Ishikawa (cell line): ENCODE results near the gene TRH.

Source experiments
- CEBPB ChIP-seq: IDR thresholded peaks from 2 replicates; pipeline ENCODE4 v1.6.1; 2012
- CREB1 ChIP-seq: IDR thresholded peaks from 2 replicates; pipeline ENCODE4 v1.6.1; 2012; ENCODE audit warnings: low read depth
- EGR1 ChIP-seq: IDR thresholded peaks from 2 replicates; pipeline ENCODE4 v1.6.1; 2012
- EP300 ChIP-seq: IDR thresholded peaks from 2 replicates; pipeline ENCODE4 v1.6.1; 2012; ENCODE audit warnings: borderline replicate concordance
- FOXM1 ChIP-seq: IDR thresholded peaks from 2 replicates; pipeline ENCODE4 v1.6.1; 2012; ENCODE audit warnings: low read depth, borderline replicate concordance
- NFIC ChIP-seq: IDR thresholded peaks from 2 replicates; pipeline ENCODE4 v1.6.1; 2012
- RAD21 ChIP-seq: IDR thresholded peaks from 2 replicates; pipeline ENCODE4 v1.6.1; 2012; ENCODE audit warnings: low read depth
- TAF1 ChIP-seq: IDR thresholded peaks from 2 replicates; pipeline ENCODE4 v1.6.1; 2012; ENCODE audit warnings: low read depth, mild to moderate bottlenecking
- TCF12 ChIP-seq: IDR thresholded peaks from 2 replicates; pipeline ENCODE4 v1.6.1; 2012; ENCODE audit warnings: low read depth
- TEAD4 ChIP-seq: IDR thresholded peaks from 2 replicates; pipeline ENCODE4 v1.6.1; 2012
- YY1 ChIP-seq: IDR thresholded peaks from 2 replicates; pipeline ENCODE4 v1.6.1; 2012; ENCODE audit warnings: low read depth
- ZBTB7A ChIP-seq: IDR thresholded peaks from 2 replicates; pipeline ENCODE4 v1.6.1; 2012; ENCODE audit warnings: low read depth
- TF ChIP-seq, protein P1 (sequence below): IDR thresholded peaks from 2 replicates; pipeline ENCODE4 v1.6.1; 2012
- TF ChIP-seq, protein P2 (sequence below): IDR thresholded peaks from 2 replicates; pipeline ENCODE4 v1.6.1; 2012
- TF ChIP-seq, protein P3 (sequence below): IDR thresholded peaks from 2 replicates; pipeline ENCODE4 v1.6.1; 2012; ENCODE audit warnings: low read depth, mild to moderate bottlenecking

Gene TRH

DNA sequence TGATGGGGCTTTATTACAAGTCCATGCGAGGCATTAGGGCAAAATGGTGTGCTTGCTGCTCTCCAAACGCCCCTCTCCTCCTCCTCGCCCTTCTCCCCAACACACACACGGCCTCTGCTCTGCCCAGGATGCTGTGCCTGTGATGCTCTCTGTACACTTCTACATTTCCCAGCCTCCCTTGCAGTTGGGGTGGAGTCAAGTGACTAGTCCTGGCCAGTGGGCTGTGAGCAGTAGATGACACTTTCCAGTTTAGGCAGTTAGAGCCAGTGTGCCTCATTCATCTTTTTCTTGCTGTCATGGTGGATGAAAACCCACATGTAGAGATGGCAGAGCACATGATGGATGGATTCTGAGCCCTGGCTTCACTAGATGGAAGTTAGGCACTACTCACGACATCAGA lies 5.4 kb downstream of the TRH start:
- no peak for TF ChIP-seq FOXM1
- TF ChIP-seq TAF1: no peak
- TF ChIP-seq, protein P1, sequence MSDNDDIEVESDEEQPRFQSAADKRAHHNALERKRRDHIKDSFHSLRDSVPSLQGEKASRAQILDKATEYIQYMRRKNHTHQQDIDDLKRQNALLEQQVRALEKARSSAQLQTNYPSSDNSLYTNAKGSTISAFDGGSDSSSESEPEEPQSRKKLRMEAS: no peak
- no peak for TF ChIP-seq EGR1
- no peak for TF ChIP-seq NFIC
- TF ChIP-seq CREB1: no peak
- no peak for TF ChIP-seq EP300
- TF ChIP-seq CEBPB: no peak
- TF ChIP-seq ZBTB7A: no peak
- TF ChIP-seq TCF12: no peak
- no peak for TF ChIP-seq YY1

DNA sequence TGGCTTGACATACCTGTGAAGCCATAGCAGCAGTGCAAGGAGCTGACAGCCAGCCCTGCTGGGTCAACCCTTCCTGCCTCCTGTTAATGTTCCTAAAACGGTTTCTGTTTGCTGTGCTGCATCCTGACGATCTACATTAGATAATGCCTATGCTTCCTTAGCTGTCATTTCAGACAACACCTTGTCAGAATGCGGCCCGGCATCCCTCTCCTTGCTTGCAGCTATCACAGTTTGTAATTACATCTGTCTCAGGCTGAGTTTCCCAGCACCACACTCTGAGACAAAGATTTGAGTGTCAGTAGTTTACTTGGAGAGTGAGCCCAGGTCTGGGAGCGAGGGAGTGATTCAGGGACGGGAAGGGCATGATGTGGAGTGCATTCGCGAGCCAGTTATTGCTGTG lies 9.0 kb downstream of the TRH start:
- no peak for TF ChIP-seq RAD21
- no peak for TF ChIP-seq EP300
- no peak for TF ChIP-seq FOXM1
- TF ChIP-seq, protein P2, sequence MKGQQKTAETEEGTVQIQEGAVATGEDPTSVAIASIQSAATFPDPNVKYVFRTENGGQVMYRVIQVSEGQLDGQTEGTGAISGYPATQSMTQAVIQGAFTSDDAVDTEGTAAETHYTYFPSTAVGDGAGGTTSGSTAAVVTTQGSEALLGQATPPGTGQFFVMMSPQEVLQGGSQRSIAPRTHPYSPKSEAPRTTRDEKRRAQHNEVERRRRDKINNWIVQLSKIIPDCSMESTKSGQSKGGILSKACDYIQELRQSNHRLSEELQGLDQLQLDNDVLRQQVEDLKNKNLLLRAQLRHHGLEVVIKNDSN: no peak
- TF ChIP-seq ZBTB7A: no peak
- no peak for TF ChIP-seq NFIC
- TF ChIP-seq, protein P1: no peak
- TF ChIP-seq CEBPB: no peak
- no peak for TF ChIP-seq TEAD4
- TF ChIP-seq CREB1: no peak

DNA sequence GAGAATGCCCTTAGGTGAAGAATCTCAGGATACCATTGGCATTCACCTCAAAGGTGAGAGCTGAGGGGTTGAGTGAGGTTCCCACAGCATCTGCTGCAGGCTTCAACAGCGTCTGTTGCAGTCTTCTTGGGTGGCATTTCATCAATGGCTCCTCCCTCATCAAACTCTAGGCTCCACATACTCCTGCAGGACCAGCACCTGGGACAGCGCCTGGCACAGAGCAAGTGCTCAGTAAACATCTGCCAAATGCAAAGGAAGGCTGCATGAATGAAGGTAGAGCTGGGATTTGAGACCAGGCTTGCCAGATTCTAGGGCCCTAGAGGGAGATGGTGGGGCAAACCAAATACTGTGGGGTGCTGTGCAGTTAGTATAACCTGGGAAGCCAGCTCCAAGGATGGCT lies 9.6 kb downstream of the TRH start:
- no peak for TF ChIP-seq TEAD4
- TF ChIP-seq, protein P3, sequence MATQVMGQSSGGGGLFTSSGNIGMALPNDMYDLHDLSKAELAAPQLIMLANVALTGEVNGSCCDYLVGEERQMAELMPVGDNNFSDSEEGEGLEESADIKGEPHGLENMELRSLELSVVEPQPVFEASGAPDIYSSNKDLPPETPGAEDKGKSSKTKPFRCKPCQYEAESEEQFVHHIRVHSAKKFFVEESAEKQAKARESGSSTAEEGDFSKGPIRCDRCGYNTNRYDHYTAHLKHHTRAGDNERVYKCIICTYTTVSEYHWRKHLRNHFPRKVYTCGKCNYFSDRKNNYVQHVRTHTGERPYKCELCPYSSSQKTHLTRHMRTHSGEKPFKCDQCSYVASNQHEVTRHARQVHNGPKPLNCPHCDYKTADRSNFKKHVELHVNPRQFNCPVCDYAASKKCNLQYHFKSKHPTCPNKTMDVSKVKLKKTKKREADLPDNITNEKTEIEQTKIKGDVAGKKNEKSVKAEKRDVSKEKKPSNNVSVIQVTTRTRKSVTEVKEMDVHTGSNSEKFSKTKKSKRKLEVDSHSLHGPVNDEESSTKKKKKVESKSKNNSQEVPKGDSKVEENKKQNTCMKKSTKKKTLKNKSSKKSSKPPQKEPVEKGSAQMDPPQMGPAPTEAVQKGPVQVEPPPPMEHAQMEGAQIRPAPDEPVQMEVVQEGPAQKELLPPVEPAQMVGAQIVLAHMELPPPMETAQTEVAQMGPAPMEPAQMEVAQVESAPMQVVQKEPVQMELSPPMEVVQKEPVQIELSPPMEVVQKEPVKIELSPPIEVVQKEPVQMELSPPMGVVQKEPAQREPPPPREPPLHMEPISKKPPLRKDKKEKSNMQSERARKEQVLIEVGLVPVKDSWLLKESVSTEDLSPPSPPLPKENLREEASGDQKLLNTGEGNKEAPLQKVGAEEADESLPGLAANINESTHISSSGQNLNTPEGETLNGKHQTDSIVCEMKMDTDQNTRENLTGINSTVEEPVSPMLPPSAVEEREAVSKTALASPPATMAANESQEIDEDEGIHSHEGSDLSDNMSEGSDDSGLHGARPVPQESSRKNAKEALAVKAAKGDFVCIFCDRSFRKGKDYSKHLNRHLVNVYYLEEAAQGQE: peak; percentile 91

DNA sequence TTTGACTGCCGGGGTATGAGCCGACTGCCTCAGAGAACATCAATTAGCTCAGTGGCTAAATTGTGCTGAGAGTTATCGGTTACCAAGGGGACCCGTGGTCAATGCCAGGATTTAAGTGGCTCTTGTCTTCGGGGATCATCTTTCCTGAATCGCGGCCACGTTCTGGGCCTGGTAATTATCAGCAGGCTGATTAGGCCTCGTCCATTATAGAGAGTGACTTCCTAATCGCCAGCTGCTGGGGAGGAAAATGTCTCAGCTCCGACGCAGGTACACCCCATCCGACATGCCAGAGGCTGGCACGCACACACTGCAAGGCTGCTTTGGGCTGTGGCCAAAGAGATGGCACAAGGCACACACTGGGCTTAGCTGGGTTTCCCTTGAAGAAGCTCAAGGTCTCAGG lies 10.6 kb downstream of the TRH start:
- no peak for TF ChIP-seq FOXM1

DNA sequence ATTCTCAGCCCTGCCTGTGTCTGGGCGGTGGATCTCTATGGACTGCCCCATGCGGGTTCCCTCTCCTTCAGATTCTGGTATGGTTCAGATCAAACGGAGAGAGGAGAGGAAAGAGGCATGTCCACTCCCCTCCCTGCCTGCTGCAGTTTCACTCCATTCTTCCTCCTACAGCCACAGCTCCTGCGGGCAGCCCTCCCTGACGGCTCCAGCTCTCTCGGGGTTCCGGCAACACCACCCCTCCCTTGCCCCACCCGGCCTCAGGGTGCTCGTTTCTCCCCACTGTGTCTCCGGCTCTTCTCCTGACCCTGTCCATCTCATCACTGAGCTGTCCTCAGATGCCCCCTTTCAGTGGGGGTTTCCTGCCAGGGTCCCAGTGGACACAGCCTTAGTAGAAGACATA lies 13.9 kb downstream of the TRH start:
- no peak for TF ChIP-seq RAD21
- TF ChIP-seq, protein P1: no peak
- TF ChIP-seq ZBTB7A: no peak
- no peak for TF ChIP-seq FOXM1
- TF ChIP-seq TAF1: no peak
- no peak for TF ChIP-seq EGR1
- TF ChIP-seq EP300: no peak
- TF ChIP-seq TEAD4: no peak
- TF ChIP-seq CEBPB: no peak
- TF ChIP-seq, protein P2: no peak
- no peak for TF ChIP-seq YY1
- TF ChIP-seq NFIC: no peak
- no peak for TF ChIP-seq CREB1
- TF ChIP-seq TCF12: no peak
- TF ChIP-seq, protein P3: no peak

DNA sequence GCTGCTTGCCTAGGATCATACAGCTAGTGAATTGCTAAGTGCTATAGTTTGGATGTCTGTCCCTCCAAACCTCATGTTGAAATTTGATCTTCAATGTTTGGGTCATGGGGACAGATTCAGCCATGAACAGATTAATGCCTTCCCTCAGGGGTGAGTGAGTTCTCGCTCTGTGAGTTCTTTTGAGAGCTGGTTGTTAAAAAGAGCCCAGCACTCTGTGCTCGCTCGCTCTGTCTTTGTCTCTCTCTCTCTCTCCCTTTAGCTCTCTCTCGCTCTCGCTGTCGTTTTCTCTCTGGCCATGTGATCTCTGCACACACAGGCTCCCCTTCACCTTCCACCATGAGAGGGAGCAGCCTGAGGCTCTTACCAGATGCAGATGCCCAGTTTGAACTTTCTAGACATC lies 14.9 kb downstream of the TRH start:
- TF ChIP-seq, protein P3: no peak
- TF ChIP-seq, protein P2: no peak
- TF ChIP-seq YY1 (no peak), TEAD4 (no peak), CREB1 (no peak), RAD21 (no peak), NFIC (no peak), ZBTB7A (no peak), EGR1 (no peak), CEBPB (no peak), TCF12 (no peak), TAF1 (no peak), FOXM1 (no peak), EP300 (no peak)
- TF ChIP-seq, protein P1: no peak
